Frontal cortex (tissue), 4 donors: ENCODE results near the gene CPE. TPM values are rescaled to one million over a fixed set of nuclear protein-coding genes. Genes with fewer than 3 reads are reported as not detected.

Source experiments
- DNase-seq, 2 donors: peaks; one replicate each; pipeline ENCODE4 v3.0.0; 2012; ENCODE audit warnings: low spot score in 2 of 2
- FAIRE-seq: peaks from 2 replicates; lab custom pipeline; 2012; peaks lifted over from hg19 to GRCh38; lab: Jason Lieb, UNC
- total RNA-seq: library from RNA; depleted of rRNA; stranded (reverse); fragments of >200 nt; gene quantifications from one replicate; pipeline ENCODE4 v1.2.3, GENCODE V29; 2014
- donor health status: control.
- donor health status: control.
- donor health status: control.

The CPE gene
- total RNA-seq, 1 donor from 2014 or later, result 463 TPM

DNA sequence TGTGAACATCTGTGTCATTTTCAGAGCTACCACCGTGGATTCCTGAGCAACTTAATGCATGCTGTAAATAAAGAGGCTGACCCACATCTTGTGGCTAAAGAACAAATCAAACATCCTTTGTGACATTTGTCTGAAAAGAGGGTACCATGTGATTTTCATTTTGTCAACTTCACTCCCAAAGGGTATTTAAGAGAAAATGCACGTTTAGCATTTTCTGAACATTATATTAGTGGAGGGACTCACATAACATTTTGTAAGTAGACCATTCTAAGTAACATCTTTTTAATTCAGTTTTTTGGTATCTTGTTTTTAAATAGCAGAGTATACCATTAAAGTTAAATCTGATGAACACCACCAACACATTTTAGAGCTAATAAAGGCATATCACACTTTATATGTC lies 17.0 kb upstream of the CPE start:
- no peak for DNase-seq
- FAIRE-seq, result no peak

DNA sequence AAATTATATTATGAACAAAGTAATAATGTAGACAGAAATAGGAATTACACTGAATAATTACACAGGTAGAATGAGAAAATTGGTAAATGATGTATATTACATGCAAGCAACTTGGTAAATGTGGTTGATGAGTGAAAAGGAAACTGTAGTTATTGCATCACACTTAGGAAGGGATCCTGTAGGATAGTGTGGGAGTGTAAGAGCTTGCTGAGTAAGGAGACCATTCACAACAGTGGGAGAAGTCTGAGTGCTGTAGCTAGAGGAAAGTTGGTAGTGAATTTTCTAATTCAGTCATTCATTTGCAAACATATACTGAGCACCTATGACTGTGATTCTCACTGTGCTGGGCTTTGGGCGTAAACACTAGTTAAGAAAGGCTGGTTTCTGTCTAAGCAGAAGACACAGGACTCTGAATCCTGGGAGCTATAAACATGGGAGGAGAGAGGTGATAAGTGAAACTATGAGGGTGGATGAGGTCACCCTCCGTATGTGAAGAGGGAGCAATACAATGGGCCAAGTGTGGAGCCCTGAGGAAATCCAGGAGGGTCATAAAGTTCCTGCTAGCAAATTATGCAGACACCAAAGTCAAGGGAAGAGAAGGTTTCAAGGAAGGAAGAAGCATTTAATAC lies 14.2 kb upstream of the CPE start:
- no peak for DNase-seq

DNA sequence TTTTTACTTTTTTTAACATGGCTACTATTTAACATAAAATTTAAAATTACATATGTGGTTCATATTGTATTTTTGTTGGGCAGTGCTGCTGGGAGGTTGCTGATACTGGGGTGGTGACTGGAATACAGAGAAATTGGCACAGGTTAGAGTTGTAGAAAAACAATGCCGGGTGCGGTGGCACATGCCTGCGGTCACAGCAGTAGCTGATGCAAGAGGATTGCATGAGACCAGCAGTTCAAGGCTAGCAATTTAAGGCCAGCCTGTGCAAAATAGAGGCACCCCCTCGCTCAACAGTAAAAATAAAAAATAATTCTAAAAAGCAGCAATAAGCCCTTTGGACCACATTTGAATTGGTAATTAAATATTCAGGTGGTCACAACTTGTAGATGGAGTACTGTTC lies 11.8 kb upstream of the CPE start:
- FAIRE-seq (no peak), DNase-seq (no peak)

More for the DNA sequence above, 14.2 kb upstream of the CPE start:
- no peak for FAIRE-seq

DNA sequence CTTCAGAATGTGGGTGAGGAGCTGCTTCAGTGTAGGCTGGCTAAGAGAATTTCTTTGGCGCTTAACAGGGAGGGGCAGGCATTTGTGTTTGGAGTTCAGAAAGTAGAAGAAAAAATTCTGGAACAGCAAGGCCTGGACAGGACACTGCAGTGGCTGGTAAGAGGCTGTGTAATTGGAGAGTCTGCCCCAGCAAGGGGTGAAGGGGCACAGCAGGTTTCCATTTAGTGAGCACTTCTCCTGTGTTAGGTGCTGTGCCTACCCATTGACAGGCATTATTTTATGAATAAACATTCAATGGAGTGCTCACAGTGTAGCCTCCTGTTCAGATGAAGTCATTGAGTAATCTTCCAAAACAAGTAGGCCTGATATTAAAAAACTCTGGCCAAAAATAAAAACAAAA lies 10.7 kb upstream of the CPE start:
- DNase-seq, result no peak
- no peak for FAIRE-seq

DNA sequence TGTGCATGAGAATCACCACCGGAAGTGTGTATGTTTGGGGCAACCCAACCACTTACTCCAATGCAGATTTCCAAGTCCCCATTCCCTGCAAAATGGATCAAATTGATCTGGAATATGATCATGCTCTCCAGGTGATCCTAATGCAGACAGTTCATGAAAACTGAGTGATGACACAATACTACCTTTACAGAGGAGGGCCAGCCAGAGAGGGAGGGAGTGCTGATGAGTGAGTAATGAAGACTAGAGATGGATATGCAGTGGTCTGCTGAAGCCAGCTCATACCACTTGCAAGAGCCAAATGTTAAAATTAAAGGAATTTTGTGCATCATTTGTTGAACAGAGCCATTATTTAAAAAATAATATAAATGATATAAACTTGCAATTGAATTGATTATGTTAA lies 10.2 kb upstream of the CPE start:
- no peak for DNase-seq
- FAIRE-seq, result no peak

DNA sequence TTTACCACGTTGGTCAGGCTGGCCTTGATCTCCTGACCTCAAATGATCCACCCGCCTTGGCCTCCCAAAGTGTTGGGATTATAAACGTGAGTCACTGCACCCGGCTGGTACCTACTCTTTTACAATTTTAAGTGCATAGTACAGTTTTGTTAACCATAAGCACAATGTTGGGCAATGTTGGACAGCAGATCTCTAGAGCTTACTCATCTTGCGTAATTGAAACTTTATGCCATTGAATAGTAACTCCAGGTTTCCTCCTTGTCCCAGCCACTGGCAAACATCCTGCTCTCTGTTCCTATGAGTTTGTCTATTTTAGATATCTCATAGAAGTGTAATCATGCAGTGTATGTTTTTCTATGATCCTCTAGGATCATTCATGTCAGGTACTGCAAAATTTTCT lies 9.3 kb upstream of the CPE start:
- FAIRE-seq (no peak), DNase-seq (no peak)

DNA sequence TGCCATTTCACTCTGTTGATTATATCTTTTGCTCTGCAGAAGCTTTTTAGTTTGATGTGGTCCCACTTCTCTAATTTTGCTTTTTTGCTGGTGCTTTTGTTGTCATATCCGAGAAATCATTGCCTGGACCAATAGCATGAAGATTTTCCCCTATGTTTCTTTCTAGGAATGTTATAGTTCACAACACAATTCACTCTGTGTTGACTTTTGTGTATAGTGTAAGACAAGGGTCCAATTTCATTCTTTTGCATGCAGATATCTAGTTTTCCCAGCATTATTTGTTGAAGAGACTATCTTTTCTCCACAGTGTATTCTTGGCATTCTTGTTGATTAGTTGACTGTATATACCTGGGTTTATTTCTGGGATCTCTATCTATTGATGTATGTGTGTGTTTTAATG lies 8.3 kb upstream of the CPE start:
- no peak for DNase-seq
- no peak for FAIRE-seq

DNA sequence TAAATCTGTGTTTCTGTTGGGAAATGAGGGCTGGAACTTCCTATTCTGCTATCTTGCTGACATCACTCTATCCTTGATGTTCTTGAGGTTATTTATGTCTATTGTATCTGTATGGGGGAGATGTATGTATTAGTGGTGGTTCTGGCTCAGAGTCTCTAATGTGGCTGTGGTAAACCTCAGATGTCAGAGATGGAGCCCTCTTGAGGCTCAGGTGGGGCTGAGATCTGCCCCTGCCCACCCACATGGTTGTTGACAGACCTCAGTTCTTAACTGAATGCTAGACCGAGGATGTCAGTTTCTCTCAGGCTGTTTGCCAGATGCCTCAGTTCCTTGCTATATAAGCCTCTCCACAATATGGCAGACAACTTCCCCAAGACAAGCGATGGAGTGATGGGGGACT lies 3.3 kb upstream of the CPE start:
- DNase-seq, result no peak
- no peak for FAIRE-seq

DNA sequence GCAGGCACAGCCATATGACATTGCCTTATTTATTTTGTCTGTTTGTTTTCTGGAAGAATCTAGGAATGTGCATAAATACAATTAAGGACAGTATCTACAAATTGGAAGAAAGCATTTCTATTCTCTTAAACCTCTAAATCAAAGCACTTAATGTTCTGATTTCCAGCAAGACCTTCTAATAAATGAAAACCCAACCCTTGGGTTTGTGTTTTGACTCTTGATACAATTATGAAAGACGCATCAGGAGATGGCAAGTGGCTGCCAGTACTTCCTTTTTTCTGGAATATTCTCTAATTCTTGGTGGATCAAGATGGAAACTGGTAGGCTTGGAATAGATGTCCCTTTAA lies 437 bp upstream of the CPE start:
- FAIRE-seq, result no peak
- DNase-seq, result no peak

DNA sequence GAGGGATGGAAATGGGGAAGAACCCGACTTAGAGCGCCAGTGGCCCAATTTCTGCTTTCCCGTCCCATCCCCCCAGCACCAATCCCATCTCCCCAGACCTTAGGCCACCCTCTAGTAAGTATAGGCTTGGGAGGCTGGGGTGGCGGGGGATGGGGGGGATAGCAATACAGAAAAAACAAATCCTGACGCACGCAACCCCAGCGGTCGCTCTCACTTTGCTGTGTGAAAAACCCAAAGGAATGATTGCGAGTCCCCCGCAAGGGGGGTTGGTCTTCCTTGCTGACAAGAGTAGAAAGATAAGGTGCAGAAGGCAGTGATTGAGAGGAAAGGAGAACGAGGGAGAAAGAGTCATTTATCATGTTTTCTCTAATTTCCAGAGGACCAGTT lies 863 bp downstream of the CPE start:
- no peak for DNase-seq
- no peak for FAIRE-seq

DNA sequence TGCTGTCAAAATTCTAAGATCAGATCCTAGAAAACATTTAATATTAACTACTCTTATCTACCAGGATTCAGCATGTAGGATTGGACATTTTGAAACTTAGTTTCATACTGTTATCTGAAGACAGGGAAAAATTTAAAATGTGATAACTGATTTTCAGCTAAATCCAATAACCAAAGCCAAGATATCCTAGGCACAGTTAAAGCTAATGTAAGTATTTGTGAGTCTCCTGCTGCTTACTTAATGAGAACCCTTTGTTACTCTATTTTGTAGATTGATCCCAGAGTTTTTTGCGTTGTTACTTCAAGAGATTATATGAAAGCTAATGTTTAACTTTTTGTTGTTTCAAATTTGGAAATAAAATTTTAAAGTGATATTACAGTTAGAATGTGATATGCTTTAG lies 2.0 kb downstream of the CPE start:
- FAIRE-seq (no peak), DNase-seq (no peak)

DNA sequence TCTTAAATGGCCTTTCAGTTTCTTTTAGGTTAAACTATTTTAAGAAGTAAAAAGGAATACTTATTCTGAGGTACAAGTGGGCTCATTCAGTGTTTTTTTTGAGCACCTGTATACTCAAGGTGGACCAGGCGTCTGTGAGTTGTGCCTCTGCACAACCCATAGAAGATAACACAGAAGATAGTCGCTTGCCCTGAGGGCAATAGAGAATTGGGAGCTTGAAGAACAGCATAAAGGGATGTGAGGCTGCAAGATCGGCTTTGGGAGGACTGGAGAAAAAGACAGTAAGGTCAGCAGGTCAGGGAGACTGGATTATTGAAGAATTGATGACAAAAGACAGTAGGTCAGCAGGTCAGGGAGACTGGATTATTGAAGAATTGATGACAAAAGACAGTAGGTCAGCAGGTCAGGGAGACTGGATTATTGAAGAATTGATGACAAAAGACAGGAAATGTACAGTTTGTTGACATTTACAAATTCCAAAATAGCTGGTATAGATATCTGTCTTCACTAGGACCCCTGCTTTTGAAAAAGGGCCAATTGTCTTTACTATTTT lies 3.1 kb downstream of the CPE start:
- DNase-seq (no peak), FAIRE-seq (no peak)

DNA sequence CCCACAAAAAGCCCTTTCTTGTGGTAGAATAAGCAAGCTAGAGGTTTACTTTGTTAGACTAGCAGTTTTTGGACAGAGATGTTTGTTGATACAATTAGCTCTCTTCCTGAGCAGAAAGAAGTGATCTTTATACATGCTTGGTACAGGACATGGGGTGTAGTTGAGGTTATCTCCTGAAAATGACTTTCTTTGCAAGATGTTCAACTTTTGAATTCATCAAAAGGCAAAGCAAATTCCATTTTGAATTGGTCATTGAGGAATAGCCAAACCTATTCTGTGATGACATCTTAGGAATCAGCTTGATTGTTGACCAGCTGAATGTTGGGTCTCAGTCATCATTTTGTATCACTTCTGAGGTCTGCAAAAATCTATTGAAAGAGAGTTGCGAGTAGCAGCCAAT lies 3.8 kb downstream of the CPE start:
- no peak for FAIRE-seq

DNA sequence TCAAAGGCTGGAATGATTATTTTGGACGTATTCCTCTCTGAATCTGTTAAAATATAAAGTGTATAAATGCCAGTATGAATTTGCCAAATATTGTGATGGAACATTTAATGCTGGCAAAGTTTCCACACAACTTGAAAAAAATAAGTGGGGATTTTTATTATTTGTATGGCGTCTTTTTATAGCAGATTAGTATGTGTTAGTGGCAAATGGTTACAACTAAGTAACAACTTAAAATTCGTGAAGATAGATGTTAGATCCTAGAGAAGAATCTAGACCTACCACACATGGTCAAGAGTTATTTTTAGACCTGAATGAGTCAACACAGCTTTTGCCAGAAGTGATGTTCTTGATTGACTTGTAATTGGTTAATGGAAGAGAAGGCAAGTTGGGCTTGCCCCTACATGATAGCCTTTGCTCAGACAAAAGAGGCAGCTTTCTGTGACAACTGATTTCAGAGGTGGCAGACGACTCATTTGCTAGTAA lies 4.8 kb downstream of the CPE start:
- DNase-seq (no peak), FAIRE-seq (no peak)

More for the DNA sequence above, 3.8 kb downstream of the CPE start:
- DNase-seq, result no peak

DNA sequence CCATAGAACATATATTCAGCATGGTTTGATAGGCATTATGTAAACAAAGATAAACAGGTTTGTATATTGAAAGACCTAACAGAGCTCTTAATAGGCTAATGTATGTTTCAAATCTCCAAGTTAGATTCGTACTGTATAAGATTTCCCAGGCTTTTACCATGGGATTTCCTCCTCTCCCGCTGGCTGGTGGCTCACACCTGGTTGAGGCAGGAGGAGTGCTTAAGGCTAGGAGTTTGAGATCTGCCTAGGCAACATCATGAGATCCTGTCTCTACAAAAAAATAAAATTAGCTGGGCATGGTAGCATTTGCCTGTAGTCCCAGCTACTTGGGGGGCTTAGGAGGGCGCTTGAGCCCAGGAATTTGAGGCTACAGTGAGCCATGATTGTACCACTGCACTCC lies 5.4 kb downstream of the CPE start:
- FAIRE-seq (no peak), DNase-seq (no peak)

DNA sequence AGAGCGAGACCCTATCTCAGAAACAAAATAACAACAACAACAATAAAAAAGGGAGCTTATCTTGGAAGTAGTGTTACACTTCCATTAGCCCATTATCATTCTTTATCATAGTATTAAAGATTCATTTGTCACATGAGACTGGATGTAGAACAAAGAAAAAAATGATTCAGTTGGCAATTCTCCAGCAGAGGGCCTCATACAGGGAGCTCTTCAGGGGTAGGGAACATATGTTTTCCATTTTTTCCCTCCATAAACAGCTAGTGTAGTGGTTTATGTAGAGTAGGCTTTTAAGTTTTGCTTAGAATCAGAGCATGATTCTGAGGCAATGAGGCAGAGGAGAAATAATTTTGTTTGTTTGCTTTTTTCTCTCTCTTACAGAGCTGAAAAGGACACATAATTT lies 5.8 kb downstream of the CPE start:
- no peak for FAIRE-seq
- no peak for DNase-seq

DNA sequence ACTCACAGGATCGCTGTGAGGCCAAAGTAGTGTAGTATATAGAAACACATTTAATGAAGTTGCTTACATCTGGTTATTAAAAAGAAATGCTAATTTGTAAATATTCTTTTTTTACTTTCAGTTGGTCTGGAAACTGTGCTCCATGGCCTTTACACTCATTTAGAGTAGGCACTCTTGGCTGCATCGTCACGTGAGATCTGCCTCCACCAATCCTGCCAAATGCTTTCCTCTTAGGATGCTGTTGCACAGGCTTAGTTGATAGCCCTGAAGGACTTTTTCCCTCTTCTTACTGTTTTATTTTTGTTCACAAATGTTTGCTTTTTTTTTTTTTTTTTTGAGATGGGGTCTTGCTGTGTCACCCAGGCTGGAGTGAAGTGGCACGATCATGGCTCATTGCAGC lies 6.3 kb downstream of the CPE start:
- DNase-seq (no peak), FAIRE-seq (no peak)

DNA sequence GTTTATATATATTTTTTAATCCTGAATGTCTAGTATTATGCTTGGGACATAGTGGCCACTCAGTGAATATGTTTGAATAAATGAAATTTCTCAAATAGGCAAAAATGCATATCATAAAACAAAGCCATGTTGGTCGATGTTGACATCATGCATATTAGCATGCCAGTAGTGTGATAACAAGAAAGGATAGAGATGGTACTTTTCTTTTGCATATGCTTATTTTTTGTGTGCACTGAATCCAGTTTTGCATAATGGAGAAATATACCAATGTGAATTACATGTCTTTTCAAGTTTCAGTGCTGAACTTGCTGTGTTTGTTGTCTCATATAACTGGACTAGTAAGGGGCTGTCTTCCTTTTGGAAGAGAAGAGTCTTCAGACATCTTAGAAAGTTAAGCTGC lies 7.5 kb downstream of the CPE start:
- DNase-seq (no peak), FAIRE-seq (no peak)

DNA sequence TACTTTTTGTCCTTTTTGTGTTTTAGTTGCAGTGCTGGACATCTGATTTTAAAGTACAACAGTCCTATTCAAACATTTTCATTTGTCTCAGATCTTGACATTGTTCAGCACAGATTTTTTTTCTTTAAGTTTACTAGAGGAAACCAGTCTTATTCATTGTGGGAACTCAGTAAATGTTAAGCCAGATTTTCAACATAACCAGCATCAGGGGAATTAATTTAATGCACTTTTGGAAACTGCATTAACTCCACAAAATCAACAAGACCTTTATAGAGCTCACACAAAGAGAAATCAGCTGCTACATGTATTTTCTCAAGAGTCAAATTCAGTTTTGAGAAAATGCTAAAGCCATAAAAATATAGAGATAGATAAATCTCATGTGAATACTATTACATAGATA lies 9.9 kb downstream of the CPE start:
- DNase-seq (no peak), FAIRE-seq (no peak)

DNA sequence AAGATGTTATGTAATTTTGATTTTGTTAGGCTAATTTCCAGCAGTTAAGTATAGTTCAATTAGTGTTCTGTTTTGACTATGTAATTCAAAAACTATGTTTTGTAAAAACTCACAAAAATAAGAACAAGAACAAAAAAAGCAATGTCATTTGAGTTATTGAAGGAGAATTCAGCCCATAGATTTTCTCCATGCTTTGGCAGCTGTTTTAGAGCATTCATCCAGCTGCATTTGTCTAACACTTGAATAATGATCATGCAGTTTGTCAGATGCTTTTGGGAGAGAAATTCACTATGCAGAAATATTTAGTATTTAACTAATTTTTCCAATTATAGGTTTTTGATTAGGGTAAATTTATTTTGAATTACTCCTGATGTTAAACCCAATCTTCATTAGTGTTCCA lies 14.2 kb downstream of the CPE start:
- no peak for DNase-seq
- no peak for FAIRE-seq

DNA sequence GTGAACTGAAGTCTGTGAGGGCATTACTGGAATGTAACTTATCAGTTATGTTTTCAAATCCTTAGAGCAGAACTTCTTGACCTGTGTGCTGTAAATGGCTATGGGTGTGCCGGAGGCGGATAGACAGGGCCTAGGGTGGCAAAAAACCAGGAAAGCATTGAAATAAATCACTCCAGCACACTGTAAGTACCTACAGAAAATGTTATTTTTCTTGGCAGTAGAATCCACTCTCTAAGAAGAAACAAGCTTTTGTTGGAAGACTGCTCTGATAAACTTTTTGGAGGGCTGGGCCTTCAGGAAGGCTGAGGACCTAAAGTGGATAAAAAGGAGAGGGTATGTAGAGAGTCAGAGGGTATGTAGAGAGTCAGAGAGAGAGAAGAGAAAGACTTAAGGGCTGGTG lies 14.9 kb downstream of the CPE start:
- DNase-seq (no peak), FAIRE-seq (no peak)

DNA sequence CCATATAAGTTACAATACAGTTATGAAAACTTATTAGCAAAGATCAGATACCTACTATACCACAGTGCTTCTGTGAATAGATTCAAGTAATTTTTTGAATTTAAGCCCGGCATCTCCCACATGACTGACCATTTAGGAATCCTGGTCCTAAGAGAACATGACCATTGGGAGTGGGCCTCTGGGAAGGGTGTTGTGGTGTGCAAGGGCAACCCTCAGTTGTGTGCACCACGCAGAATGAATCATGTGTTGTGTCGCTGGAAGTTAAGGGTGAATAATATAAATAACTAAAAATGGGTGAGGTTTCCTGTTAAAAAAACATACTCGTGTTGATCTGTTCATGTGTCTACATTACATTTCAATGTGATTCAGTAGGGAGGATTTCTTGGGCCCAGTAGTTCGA lies 15.5 kb downstream of the CPE start:
- DNase-seq, result no peak
- no peak for FAIRE-seq
